Islet of Langerhans (tissue), 1 donor: Measurements from ENCODE around the gene RPRD1B.

ENCODE experiments used
- FAIRE-seq: peaks from one replicate; lab custom pipeline; 2011; peaks lifted over from hg19 to GRCh38; lab: Jason Lieb, UNC

RPRD1B gene

GRCh38 chr20:38121741-38122140 lies 88.2 kb downstream of the RPRD1B start:
- no peak for FAIRE-seq

DNA sequence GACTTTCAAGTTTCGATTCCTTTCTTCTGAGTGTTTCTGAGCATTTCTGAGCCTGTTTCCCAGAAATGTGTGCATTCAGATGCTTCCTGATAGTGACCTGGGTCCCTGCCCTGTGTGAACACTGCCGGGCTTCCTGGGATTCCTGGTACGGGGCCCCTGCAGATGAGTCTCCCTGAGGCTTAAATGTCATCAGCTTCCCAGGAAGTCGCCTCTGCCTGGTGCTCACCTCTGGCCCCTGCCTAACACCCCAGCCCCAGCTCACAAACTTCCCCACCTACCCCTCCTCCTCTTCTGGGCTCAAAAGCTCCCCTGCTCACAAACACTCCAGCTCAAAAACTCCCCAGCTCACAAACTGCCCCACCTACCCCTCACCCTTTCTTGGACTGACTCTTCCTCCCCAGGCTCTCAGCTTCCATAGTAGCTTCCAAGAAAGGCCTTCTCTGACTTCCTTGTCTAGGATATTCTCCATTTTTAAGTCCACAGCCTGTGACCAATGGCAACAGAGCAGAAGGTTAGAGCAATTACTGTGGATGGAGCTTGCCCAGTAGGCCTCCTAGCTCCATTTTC lies 89.6 kb downstream of the RPRD1B start:
- FAIRE-seq = no peak

- FAIRE-seq = no peak
These were observed 91.9 kb downstream of the RPRD1B start for GRCh38 chr20:38125157-38126056.

DNA sequence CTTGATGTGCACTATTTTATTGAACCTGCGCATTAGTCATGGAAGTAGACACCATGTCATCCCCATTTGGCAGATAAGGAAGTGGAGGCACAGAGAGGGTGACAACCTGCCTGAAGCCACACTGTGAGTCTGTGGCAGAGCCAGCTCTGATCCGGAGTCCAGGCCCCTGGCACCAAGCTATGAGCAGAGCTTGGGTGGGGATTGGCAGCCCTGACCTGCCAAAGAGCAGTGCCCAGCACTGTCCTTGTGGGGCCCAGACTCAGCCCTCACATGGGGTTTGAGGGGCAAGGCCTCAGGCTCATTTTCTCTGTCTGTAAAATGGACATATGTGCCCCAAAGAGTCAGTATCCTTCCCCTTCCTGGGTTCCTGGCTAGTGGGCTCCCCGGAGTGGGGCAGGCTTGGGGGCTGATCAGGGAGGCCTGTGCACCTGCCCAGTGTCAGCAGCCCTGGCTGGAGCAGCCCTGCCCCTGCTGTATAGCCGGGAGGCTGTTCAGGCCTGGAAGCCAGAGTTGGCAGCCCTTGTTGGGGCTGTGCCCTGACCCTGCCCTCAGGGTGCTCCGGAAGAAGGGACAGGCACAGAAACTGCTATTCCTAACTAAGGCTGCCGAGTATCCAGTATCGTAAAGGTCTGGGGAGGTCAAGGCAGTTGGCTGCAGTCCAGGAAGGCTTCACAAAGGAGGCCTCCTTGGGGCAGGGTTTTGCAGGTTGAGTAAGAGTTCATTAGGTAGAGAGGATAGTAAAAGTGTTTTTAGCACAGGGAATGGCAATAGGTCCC lies 92.8 kb downstream of the RPRD1B start:
- FAIRE-seq = no peak

DNA sequence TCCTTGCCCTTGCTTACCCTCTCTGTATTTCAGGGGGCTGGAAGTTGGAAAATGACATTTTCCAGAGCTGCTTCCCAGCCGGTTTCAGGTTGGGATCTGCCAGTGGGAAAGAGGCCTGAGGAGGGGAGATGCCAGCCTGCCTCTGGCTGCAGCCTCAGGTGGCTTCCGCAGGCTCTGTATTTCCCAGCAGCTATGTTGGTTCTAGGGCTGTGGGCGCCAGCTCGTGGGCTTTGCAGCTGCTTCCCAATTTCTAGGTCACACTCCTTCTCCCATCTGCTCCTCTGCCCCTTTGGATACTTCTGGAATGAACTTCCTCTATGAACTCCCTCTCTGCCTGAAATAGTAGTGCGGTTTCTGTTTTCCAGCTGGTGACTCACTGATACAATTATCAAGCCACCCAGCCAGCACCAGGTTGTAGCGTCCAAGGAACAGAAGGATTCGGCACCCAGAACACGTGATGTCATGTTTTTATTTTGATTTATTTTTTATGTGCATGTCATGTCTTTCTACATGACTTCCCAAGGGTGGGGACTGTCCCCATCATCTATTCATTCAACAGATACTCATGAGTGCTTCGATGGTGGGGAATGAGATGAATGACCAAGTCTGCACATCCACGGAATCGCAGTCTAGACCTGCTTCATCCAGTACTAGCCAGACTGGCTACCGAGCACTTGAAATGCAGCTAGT lies 93.5 kb downstream of the RPRD1B start:
- no peak for FAIRE-seq

DNA sequence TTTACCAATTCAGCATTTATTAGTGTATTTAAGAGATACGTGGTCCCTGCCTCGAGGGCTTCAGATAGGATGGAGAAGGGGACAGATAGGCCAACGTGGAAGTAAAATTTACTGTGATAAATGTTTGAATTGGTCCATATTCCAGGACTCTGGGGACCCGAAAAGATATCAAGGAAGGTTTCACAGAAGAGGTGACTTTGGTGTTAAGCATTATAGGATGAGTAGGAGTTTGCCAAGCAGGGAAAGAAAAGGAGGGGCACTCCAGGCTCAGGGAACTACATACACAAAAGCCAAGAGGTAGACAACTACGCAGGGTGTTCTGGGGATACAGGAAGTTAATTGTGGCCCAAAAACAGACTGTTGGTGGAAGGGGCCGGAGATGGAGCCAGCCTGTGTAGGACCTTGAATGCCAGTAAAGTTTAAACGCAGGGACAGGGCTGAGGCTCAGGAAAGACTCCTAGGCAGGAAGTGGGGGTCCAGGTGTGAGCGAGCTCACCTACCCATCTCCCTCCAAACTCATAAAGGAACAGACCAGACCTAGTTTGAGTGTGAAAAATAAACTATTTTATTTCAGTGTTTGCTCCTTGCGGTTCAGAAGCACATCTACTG lies 94.5 kb downstream of the RPRD1B start:
- FAIRE-seq = no peak

DNA sequence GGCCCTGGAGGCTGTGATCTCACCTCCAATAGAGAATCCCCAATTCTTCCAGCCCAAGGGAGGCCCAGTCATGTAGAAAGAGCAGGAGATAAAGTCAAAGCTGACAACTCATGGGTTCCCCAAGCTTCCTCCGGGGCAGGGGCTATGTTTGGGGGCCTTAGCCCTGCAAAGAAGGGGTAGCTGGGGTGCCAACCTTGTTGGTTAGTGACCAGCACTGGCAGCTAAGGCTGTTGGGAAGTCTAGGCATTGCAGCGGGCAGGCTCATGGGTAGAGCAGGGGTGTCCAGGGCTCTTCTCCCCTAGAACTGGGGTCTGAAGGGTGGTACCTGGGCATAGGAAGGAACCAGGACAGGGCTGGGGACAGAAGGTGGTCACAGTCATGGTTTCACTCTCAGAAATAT lies 95.1 kb downstream of the RPRD1B start:
- FAIRE-seq = no peak

- no peak for FAIRE-seq
These were observed 95.8 kb downstream of the RPRD1B start for GRCh38 chr20:38129248-38129865.

- no peak for FAIRE-seq
These were observed 96.5 kb downstream of the RPRD1B start for GRCh38 chr20:38129893-38130609.

- FAIRE-seq = no peak
These were observed 97.4 kb downstream of the RPRD1B start for GRCh38 chr20:38130687-38131587.

DNA sequence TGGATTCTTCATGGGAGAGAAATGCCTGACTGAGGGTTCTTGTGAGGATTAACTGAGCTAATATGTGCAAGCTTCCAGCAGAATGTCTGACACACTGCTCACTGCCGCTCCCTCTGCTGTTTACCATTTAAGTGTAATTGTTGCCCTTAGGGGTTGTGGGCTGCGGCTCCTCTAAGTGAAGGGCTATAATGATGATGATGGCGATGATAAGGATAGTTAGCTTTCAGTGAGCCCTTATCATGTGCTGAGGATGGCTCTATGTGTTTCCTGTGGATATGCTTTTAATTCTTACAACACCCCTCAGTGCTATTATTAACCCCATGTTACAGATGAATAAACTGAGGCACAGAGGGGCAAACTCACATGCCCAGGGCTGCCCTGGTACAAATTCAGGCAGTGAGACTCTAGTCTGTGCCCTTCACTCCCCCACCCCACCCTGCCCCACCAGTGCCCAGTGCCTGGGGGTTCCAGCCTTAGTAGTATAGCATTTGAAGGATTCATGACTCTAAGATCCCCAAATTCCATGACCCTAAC lies 98.1 kb downstream of the RPRD1B start:
- FAIRE-seq = no peak

- no peak for FAIRE-seq
These were observed 98.8 kb downstream of the RPRD1B start for GRCh38 chr20:38132156-38132909.

DNA sequence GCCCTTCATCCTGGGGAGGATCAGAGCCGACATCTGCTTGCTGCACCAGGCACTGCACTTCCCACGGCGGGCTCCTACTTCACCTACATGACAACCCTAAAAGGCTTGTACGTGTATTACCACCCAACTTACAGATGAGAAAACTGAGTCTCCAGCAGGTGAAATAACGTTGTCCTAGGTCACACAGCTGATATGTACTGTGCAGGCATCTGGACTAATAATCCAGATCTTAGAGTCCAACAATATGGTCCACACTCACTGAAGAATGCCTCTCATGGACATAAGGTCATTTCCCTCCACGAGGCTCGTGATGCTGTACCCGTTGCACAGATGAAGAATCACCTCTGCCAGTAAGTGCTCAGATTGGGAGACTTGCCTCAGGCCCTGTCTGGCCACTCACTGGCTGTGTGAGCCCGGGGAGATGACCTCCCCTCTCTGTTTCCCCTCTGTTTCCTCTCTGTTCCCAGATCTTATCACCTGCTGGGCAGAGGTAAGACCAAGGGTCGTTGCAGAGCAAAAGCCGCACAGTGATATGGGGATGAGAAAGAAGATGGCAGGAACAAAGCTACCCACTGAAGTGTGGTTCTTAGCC lies 99.5 kb downstream of the RPRD1B start:
- no peak for FAIRE-seq

DNA sequence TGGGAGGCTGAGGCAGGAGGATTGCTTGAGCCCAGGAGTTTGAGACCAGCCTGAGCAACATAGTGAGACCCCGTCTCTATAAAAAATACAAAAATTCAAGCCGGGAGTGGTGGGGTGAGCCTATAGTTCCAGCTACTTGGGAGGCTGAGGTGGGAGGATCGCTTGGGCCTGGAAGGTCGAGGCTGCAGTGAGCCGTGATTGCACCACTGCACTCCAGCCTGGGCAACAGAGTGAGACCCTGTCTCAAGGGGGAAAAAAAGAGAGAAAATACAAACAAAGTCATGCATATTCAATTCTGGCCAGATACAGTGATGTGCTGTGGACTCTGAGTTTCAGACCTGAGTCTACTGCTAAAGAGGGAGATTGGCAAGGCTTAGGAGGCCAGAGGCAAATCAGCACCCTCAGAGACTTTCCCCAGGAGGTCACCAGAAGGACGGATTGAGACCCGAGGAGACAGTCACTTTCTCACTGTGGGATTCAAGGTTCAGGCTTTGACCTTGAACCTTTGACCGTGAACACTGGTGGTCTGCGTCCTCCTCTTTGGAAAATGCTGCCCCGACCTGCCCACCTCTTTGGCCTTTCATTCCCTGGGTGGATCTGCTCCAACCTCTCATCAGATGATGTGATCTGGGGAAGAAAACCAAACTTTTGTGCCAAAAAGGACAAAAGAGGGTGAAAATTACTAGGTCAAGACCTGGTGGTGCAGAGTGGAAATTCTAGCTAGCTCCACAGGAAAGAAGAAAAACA lies 100.3 kb downstream of the RPRD1B start:
- no peak for FAIRE-seq

- FAIRE-seq = no peak
These were observed 101.1 kb downstream of the RPRD1B start for GRCh38 chr20:38134427-38135270.

DNA sequence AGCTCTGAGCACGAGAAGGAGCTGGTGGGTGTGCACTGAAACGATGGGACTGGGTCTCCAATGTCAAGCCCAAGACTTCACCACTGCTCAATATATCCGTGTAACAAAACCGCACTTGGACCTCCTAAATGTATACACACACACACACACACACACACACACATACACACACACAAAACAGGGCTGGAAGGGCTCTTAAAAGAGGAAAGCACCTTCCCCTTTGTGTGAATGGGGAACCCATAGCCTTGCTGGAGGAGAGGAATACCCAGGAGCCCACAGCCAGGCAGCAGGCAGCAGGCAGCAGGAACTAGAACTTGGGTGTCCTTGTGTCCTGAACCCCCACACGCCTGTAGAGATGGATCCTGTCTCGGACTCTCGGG lies 101.7 kb downstream of the RPRD1B start:
- no peak for FAIRE-seq
